Measurements from ENCODE around the gene COG2. TPM values are rescaled to one million over a fixed set of nuclear protein-coding genes. Genes with fewer than 3 reads are reported as not detected.

COG2 gene, protein sequence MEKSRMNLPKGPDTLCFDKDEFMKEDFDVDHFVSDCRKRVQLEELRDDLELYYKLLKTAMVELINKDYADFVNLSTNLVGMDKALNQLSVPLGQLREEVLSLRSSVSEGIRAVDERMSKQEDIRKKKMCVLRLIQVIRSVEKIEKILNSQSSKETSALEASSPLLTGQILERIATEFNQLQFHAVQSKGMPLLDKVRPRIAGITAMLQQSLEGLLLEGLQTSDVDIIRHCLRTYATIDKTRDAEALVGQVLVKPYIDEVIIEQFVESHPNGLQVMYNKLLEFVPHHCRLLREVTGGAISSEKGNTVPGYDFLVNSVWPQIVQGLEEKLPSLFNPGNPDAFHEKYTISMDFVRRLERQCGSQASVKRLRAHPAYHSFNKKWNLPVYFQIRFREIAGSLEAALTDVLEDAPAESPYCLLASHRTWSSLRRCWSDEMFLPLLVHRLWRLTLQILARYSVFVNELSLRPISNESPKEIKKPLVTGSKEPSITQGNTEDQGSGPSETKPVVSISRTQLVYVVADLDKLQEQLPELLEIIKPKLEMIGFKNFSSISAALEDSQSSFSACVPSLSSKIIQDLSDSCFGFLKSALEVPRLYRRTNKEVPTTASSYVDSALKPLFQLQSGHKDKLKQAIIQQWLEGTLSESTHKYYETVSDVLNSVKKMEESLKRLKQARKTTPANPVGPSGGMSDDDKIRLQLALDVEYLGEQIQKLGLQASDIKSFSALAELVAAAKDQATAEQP
- 17.6 and 23.3 TPM in 2 replicates for total RNA-seq

GRCh38 chr1:230642263-230642959, at the start of gene COG2:
TSS of gene COG2 (plus strand) at chr1:230642481. CDS start at chr1:230642607, 126 bp downstream.

GRCh38 chr1:230713915-230714764, 71.9 kb downstream of the COG2 start, which contains the start of gene AGT:
TSS of gene AGT (minus strand) at chr1:230714122. CDS start at chr1:230710823, 3,299 bp downstream.

Other genes with a start within 250 kb of the COG2 start
- under 0.01 TPM in 1 of 2 replicates, not detected in the other for gene PGBD5, start 216.1 kb upstream of the COG2 start, total RNA-seq
- 0.73 TPM in 1 of 2 replicates, not detected in the other for gene AGT, start 71.6 kb downstream of the COG2 start, total RNA-seq
- not detected in 2 replicates for gene CAPN9, start 104.9 kb downstream of the COG2 start, total RNA-seq
- 37.3 and 43.0 TPM in 2 replicates for gene C1orf198, start 226.0 kb downstream of the COG2 start, total RNA-seq